A549 (cell line): Measurements from ENCODE around the gene FHIT.

Experiments
- CEBPB ChIP-seq, 2 experiments: fragments of >200 bp in 1 of 2; sonication (Bioruptor Twin) in 1 of 2; formaldehyde crosslinking in 1 of 2; IDR thresholded peaks; 2 replicates each; pipeline ENCODE4 v1.6.1; 2012 to 2016
- CHD2 ChIP-seq: fragments of 150-350 bp; IDR thresholded peaks from 2 replicates; pipeline ENCODE4 v1.6.1; 2014; ENCODE audit warnings: low read length; ENCODE audit not compliant: partially characterized antibody
- CTCF ChIP-seq: fragments of >200 bp; sonication (Bioruptor Twin); formaldehyde crosslinking; IDR thresholded peaks from 3 replicates; pipeline ENCODE4 v1.5.1; 2016
- EP300 ChIP-seq, 2 experiments: fragments of >200 bp; sonication (Bioruptor Twin); formaldehyde crosslinking; IDR thresholded peaks; 2 replicates in 1 of 2; 3 replicates in 1 of 2; pipeline ENCODE4 v1.6.1; 2016 to 2017
- JUN ChIP-seq, 2 experiments: fragments of >200 bp; sonication (Bioruptor Twin); formaldehyde crosslinking; IDR thresholded peaks; 2 replicates in 1 of 2; 3 replicates in 1 of 2; pipeline ENCODE4 v1.6.1; 2016 to 2017
- JUNB ChIP-seq: fragments of >200 bp; sonication (Bioruptor Twin); formaldehyde crosslinking; IDR thresholded peaks from 2 replicates; pipeline ENCODE4 v1.6.1; 2016
- MAX ChIP-seq: IDR thresholded peaks from 2 replicates; pipeline ENCODE4 v1.6.1; 2012
- NFE2L2 ChIP-seq: fragments of 150-350 bp; conservative IDR thresholded peaks from 2 replicates; pipeline ENCODE4 v1.6.1; 2014; ENCODE audit warnings: low read length
- POLR2A ChIP-seq: IDR thresholded peaks from 2 replicates; pipeline ENCODE4 v1.6.1; 2012; ENCODE audit warnings: mild to moderate bottlenecking, low read length
- TFCP2L1 ChIP-seq: fragments of 250-450 bp; sonication (Bioruptor Pico); IDR thresholded peaks from 2 replicates; pipeline ENCODE4 v1.5.0; 2021; ENCODE audit warnings: mild to moderate bottlenecking
- TP53 ChIP-seq: fragments of 250-450 bp; sonication (Bioruptor Pico); IDR thresholded peaks from 2 replicates; pipeline ENCODE4 v1.5.0; 2021; ENCODE audit warnings: mild to moderate bottlenecking, moderate library complexity
- ZC3H11A ChIP-seq: fragments of 450-650 bp; IDR thresholded peaks from 2 replicates; pipeline ENCODE4 v1.6.1; 2014; ENCODE audit warnings: antibody characterized with exemption, mild to moderate bottlenecking
- TF ChIP-seq, protein P1 (sequence below): fragments of 450-650 bp; IDR thresholded peaks from 2 replicates; pipeline ENCODE4 v1.6.1; 2014; ENCODE audit warnings: antibody characterized with exemption
- TF ChIP-seq, protein P2 (sequence below): fragments of 150-350 bp; IDR thresholded peaks from 2 replicates; pipeline ENCODE4 v1.6.1; 2014; ENCODE audit warnings: low read depth, mild to moderate bottlenecking, low read length

DNA sequence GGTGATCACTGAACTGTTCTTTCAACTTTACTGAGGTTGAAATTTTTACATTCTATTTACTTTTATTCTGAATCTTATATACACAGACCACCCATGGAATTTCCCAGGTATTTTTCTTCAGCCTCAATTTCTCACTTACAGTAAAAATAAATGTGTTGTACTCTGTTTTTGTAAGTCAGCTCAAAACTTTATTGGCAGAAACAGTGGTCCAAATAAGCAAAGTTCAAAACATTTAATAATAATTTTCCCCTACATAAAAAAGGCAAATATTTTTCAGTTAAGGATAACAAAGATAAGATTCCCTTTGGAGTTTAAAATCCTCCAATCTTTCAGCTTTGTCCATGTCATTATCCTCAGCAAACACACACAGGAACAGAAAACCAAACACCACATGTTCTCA lies 738.0 kb downstream of the FHIT start:
- no peak for TF ChIP-seq POLR2A
- TF ChIP-seq CTCF = no peak
- TF ChIP-seq NFE2L2 = no peak
- TF ChIP-seq TFCP2L1 = no peak
- TF ChIP-seq MAX = no peak
- TF ChIP-seq EP300 (IDR thresholded peaks at IDR 0.05) = no peak
- no peak for TF ChIP-seq TP53 (CRISPR knock-in tag)
- TF ChIP-seq CHD2 = no peak
- TF ChIP-seq ZC3H11A = no peak
- no peak for TF ChIP-seq CEBPB (IDR thresholded peaks at IDR 0.05)
- TF ChIP-seq, protein P1, sequence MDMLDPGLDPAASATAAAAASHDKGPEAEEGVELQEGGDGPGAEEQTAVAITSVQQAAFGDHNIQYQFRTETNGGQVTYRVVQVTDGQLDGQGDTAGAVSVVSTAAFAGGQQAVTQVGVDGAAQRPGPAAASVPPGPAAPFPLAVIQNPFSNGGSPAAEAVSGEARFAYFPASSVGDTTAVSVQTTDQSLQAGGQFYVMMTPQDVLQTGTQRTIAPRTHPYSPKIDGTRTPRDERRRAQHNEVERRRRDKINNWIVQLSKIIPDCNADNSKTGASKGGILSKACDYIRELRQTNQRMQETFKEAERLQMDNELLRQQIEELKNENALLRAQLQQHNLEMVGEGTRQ = no peak
- no peak for TF ChIP-seq JUN (IDR thresholded peaks at IDR 0.05)
- TF ChIP-seq JUNB = no peak
- TF ChIP-seq, protein P2, sequence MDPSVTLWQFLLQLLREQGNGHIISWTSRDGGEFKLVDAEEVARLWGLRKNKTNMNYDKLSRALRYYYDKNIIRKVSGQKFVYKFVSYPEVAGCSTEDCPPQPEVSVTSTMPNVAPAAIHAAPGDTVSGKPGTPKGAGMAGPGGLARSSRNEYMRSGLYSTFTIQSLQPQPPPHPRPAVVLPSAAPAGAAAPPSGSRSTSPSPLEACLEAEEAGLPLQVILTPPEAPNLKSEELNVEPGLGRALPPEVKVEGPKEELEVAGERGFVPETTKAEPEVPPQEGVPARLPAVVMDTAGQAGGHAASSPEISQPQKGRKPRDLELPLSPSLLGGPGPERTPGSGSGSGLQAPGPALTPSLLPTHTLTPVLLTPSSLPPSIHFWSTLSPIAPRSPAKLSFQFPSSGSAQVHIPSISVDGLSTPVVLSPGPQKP = no peak
